Measurements from ENCODE around the gene IRF3.
A peak's percentile ranks its signal among the peaks of the same experiment; 100 is the strongest.

Gene IRF3

GRCh38 chr19:49687150-49687549 is 21.5 kb upstream of the IRF3 start:
- no peak for DNase-seq (ENCODE audit: low read depth)

DNA sequence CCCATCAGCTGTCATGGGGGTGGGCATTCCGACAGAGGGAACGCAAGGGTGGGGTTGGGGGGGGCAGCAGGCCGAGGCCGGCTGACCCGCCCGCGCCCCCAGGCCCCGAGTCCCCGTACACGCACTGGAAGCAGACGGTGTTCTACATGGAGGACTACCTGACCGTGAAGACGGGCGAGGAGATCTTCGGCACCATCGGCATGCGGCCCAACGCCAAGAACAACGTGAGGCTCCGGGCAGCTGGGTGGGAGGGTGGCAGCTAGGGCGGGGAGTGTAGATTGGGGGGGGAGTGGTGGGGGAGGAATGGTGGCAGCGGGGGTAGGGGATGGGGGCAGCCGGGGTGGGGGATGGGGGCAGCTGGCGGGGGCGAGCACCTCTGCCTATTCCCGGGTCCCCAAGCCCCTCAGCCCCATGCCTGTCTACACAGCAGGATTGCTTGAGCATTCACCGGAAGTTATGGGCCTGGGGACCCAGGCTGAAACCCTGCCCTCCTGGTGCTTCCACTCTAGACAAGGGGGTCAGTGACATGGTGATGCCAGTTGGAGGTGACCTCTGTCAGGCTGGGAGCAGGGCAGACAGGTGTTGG is 20.9 kb upstream of the IRF3 start:
- no peak for DNase-seq (ENCODE audit: low read depth)

GRCh38 chr19:49685845-49686332 is 20.2 kb upstream of the IRF3 start:
- DNase-seq (ENCODE audit: low read depth) = no peak

GRCh38 chr19:49684983-49685553 is 19.4 kb upstream of the IRF3 start:
- DNase-seq (ENCODE audit: low read depth) = no peak

GRCh38 chr19:49684251-49684982 is 18.8 kb upstream of the IRF3 start:
- DNase-seq (ENCODE audit: low read depth) = no peak

GRCh38 chr19:49683814-49684250 is 18.2 kb upstream of the IRF3 start:
- no peak for DNase-seq (ENCODE audit: low read depth)

DNA sequence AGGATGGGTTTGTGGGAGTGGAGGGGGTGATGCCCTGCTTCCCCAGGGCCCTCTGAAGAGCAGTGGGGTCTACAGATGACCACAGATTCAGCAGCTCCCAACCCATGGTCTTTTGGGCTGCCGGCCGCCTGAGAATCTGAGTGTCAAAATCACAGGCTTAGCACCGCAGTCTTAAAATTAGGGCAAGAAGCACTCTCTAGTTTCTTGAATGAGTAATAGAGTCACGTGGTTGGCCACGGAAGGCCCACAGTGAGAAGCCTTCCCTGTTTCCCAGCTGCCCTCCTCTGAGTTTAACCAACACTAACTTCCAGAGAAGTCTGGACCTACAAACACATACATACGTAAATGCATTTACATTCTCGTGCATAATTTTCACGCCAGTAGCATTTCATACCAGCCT is 16.6 kb upstream of the IRF3 start:
- no peak for DNase-seq (ENCODE audit: low read depth)

DNA sequence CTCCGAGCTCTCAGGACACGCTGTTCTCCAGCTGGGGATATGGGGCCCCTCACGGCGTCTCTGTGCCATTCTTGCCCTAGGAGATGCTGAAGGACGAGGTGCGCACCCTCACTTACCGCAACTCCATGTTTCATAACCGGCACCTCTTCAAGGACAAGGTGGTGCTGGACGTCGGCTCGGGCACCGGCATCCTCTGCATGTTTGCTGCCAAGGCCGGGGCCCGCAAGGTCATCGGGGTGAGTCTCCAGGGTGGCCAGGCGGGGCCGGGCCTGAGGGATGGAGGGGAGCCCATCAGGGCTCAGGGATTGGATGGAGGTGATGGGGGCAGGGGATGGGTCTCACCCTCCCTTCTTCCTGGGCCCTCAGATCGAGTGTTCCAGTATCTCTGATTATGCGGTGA is 16.2 kb upstream of the IRF3 start:
- no peak for DNase-seq (ENCODE audit: low read depth)

- DNase-seq (ENCODE audit: low read depth) = no peak
Measured at GRCh38 chr19:49680421-49681351, 15.0 kb upstream of the IRF3 start.

DNA sequence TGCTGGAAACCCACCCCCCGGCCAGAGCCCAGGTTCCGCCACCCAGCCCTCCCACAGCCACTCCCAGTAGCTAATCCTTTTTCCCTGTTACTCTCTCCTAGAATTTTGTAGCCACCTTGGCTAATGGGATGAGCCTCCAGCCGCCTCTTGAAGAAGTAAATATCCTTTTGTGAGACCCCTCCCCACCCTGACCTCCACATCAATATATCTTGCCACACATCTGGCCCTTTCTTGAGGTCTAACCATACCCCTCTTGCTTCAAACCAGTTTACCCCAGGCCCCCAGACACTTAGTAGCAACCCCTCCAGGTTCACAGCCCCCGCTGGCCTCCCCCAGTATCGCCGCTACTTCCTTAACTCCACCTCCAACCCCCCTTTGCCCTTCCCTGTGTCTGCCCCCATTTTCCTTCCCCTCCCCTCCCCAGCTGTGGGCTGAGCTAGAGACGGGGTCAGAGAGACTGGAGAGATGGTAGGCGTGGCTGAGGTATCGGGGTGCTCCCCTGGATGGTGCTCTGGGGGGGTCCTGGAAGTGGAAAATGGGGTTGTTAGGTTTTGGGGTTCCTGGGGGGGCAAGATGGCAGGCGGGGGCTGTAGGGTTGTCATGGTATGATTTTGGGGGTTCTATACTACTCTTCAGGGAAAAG is 14.2 kb upstream of the IRF3 start:
- DNase-seq (ENCODE audit: low read depth) = no peak

GRCh38 chr19:49678985-49679770 is 13.5 kb upstream of the IRF3 start:
- DNase-seq (ENCODE audit: low read depth) = no peak

GRCh38 chr19:49677901-49678674 is 12.4 kb upstream of the IRF3 start:
- DNase-seq (ENCODE audit: low read depth) = peak; percentile 79

GRCh38 chr19:49677231-49677900 is 11.7 kb upstream of the IRF3 start, which contains the start of gene PRMT1:
PRMT1 (plus strand) TSS chr19:49677271; CDS start chr19:49677281, 10 bp downstream.
- DNase-seq (ENCODE audit: low read depth) = peak; percentile 89

DNA sequence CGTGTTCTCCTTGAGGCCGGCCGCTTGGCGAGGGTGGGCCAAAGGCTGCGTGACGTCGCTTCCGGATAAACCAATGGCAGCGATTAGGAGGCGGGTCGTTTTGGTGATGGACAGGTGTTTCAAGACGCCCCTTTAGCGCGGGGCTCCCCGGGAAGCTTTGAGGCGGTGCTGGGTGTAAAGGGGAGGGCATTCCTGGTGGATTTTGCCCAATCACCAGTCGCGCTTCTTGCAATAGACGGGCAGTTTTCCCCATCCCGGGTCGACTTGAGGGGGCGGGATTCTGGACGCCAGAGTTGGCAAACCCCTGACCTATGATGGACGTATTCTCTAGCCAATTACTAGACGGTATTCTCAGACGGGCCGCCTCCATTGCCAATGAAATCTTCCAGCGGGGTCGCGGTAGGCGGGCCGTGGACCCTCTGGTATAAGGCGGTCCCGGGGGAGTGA is 11.2 kb upstream of the IRF3 start:
- DNase-seq (ENCODE audit: low read depth) = peak; percentile 100

DNA sequence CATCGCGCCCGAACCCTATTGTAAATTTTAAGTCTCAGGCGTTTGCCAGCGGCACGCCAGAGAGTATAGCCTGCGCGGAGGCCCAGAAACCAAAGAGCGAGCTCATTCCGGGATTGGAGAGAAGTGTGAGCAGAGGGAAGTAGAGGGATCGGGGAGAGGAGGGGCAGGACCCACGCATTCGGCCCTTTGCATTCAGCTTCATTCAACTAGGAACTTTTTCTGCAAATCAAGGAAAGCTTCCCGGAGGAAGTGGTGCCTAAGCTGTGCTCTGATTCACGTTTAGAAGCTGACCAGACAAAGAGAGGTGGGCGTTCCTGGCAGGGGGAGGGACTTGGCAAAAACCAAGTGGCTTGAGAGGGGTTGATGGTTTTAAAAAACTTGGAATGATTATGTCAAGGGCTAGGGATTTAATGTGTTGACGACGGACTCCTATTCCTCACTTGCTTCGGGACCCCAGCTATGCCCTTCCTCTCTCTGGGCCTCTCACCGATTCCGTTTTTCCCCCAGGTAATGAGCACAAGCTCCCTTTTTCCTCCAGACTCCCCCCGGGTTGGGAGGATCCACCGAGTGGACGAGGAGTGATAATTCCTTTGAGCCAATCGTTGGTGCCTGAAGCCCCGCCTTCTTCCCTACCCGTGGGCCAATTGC is 10.6 kb upstream of the IRF3 start:
- DNase-seq (ENCODE audit: low read depth) = peak; percentile 92

DNA sequence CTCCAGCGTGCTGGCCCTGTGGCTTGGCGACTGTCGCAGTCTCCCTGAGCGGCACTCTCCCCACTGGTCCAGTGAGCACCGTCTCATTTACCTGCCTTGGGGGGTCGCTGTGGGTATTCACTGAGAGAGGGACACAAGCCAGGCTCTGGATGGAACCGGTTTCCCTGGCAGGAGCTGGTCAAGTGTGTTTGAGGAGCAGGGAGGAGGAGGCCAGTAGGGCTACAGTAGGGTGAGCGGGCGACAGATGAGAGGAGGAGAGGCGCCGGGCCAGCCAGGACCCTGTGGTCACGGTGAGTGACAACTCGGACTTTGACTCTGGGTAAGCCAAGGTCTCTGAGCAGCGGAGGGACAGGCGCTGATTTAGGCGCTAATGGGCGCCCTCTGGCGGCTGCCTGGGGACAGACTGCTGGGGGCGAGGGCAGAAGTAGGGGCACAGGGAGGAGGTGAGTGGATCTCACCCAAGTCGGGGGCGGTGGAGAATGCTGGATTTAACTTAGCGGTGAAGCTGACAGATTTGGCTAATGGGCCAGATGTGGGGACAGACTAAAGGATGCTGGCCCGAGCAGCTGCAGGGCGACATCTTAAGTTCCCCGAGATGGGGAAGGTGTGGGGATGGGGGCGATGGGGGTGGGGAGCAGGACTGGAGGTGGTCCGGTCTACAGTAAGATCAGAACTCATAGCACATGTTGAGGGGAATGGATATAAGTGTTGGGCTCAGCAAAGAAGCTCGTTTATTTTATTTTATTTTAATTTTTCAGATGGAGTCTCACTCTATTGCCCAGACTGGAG is 6.7 kb upstream of the IRF3 start:
- no peak for DNase-seq (ENCODE audit: low read depth)

DNA sequence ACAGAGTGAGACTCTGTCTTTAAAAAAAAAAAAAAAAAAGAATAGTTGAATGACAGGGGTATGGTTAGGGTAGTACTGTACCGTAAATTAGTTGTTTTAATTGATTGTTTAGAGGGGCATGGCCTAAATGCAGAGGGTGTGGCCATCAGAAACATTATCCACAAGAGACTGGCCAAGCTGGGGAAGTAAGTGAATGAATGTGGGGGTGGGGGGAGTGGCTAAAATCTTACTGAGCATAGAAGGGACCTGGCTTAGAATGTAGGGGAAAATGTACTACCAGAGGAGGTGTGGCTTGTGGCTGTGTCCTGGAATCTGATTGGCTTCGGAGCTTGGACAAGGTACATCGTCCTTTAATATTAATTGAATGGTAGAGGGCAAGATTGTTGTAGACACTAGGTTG is 3.9 kb upstream of the IRF3 start:
- DNase-seq (ENCODE audit: low read depth) = no peak

DNA sequence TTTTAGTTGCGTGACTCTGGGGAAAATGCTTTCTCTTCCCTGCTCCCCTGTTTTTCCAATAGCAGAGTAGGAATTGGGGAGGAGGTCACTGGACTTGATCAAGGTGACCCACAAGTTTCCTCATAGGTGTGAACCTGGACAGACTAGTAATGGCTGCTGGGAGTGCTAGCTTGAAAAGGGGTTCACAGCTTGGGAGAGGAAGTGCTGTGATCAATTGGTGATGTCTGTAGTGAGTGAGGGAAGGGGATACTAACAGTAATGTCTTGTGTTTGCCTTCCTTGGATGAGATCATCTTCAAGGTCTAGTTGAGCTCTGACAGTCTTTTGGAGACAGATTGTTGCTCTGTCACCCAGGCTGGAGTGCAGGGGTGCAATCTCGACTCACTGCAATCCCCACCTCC is 1.8 kb upstream of the IRF3 start:
- no peak for DNase-seq (ENCODE audit: low read depth)

All from CMK (cell line).